NCI-H774 (cell line): ENCODE data around the gene DOCK10.

Experiments
- DNase-seq: peaks from one replicate; lab custom pipeline; 2025; lab: John Stamatoyannopoulos, UW

DOCK10 gene

DNA sequence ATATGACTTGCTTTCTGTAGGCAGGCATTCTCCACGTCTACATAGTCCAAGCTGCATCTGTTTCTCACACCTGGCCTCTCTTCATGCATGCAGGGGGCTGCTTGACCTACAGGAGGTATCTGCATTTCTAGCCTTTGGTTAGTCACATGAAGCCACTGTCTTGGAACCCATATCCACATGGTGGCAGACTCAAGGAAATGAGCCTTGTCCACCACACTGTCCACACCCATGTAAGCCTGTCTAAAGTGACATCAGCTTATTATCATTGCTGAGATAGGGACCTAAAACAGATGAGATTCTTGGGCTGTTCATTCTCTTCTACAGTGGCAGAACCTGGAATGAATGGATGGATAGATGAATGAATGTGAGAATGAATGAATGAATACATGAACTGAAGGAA is 160.4 kb downstream of the DOCK10 start:
- DNase-seq = no peak

GRCh38 chr2:224876522-224876921 is 165.7 kb downstream of the DOCK10 start:
- DNase-seq = no peak

GRCh38 chr2:224875841-224876240 is 166.4 kb downstream of the DOCK10 start:
- no peak for DNase-seq

- no peak for DNase-seq
These were observed 167.1 kb downstream of the DOCK10 start for GRCh38 chr2:224875153-224875552.

GRCh38 chr2:224871813-224872212 is 170.5 kb downstream of the DOCK10 start:
- DNase-seq = no peak

DNA sequence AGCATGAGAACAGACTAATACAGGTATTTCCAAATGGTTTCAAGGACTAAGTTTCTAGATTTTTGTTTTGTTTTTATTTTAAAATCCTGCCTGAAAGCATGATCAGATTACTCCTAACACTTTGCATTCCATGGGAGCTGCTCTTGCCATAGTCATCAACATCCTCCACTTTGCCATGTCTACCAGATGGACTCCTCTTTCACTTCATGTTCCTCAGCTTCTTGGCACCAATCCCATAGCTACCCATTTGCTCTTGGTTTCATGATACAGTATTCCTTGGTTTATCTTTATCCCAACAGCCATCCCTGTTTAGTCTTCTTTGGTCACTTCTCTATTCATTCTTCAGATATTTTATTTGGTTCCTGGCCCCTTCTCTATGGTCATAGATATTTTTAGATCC is 171.9 kb downstream of the DOCK10 start:
- DNase-seq = no peak

DNA sequence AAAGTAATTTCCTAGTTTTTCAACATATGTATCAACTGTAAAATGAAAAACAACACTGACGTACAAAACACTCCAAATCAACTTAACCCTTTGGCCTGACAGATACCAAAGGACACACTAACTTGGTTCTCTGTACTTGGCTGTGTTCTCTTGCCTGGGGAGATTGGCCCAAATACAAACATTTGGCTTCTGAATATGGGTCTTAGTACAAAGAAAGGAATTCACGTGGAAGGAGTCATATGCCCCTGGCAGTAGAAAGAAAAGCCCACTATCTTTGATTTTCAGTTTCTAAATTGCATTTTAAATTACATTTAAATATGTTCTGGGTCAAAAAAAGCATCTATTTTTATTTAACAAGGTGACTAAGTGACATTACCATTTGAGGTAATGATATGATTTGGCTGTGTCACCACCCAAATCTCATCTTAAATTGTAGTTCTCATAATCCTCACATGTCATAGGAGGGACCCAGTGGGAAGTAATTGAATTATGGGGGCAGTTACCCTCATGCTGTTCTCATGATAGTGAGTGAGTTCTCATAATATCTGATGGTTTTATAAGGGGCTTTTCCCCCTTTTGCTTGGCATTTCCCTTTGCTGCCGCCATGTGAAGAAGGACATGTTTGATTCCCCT is 172.6 kb downstream of the DOCK10 start:
- no peak for DNase-seq

DNA sequence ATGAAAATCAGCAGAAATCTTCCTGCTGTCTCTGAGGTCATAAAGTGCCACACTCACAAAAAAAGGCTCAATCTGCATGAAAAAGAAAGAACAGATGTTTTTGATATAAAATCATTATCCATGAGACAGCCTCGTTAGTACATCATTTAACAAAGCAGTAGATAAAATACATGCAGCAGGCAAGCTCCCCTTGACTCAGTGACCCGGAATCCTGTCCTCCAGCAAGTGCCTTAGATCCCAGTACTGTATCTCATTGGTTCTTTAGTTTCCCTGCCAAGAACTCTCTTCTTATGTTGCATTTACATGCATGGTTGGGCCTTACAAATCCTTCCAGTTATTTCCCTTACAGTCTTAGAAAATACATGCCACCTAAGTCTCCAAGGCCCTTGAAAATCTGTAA is 177.3 kb downstream of the DOCK10 start:
- DNase-seq = no peak

DNA sequence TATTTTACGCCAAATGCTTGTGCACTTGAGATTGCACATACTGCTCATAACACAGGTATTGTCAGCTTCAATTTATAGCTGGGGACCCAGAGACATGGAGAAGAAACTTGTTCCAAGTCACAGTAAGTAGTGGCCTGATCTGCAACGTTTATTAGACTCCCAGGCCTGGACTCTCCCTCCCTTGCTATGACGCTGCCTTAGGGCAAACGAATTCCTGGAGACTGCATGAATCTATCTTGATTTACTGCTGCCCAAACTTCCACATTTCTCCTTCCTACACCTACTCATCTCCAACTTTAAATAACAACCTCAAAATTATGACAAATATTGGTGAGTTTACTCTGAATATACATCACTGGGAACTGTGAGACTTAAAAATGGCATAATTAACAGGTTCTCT is 181.0 kb downstream of the DOCK10 start:
- DNase-seq = no peak

- DNase-seq = no peak
These were observed 181.5 kb downstream of the DOCK10 start for GRCh38 chr2:224860786-224861185.

- no peak for DNase-seq
These were observed 190.5 kb downstream of the DOCK10 start for GRCh38 chr2:224851811-224852210.

- DNase-seq = no peak
These were observed 192.2 kb downstream of the DOCK10 start for GRCh38 chr2:224850081-224850480.

GRCh38 chr2:224849264-224849663 is 193.0 kb downstream of the DOCK10 start:
- no peak for DNase-seq

DNA sequence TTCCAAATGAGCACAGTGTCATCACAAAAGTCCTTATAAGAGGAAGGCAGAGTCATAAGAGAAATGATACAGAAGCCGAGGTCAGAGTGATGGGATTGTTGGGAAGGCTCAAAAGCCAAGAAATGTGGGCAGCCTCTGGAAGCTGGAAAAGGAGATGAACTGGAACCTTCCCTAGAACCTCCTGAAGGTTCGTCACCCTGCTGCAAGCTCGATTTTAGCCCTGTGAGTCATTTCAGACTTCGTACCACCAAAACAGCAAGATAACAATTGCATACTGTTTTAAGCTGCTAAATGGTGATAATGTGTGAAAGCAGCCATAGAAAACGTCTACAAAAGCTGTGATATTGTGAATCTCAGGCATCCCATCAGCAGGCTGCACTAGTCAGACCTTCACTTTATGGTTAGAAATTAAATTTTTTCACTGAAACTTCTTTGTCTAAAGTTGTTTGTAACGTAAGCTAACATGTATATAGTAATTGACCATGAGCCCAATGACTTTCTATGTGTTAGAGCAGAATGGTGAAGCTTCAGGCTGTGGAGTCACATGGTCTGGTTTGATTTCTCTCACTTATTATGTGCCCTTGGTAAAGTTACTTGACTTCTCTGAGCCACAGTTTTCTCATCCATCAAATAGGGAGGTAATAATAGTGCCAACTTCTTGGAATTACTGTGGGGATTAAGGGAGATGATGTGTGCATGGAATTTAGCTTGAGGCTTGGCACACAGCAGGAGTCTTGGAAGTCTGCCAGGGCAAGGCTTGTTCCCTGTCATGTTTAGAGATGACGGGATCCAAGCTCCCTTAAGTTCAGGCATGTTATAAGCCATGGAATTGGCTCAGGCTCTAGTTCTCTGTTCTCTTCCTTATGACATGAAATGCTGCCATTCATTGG is 194.1 kb downstream of the DOCK10 start:
- no peak for DNase-seq

DNA sequence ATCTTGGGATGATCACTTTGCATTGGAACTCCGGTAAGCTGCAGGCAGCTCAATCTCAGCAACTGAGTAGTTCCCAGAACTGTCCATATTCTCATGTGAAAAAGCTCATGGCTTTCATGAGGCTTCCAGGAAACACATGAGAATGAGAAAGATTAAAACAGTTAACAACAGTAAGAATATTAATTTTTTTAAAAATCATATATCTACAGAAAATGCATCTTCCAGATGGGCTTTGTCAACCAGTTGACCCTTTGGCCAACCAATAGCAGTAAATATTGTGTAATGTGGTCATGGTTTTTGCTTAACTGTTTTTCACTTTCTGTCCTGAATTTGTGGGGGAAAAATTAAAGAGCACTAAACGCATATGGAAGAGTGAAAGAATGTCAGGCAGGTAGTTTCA is 194.9 kb downstream of the DOCK10 start:
- DNase-seq = no peak

GRCh38 chr2:224846686-224847085 is 195.6 kb downstream of the DOCK10 start:
- DNase-seq = no peak

GRCh38 chr2:224846161-224846560 is 196.1 kb downstream of the DOCK10 start:
- no peak for DNase-seq

- DNase-seq = no peak
These were observed 199.1 kb downstream of the DOCK10 start for GRCh38 chr2:224843141-224843540.

GRCh38 chr2:224841910-224842309 is 200.4 kb downstream of the DOCK10 start:
- no peak for DNase-seq

- DNase-seq = no peak
These were observed 203.9 kb downstream of the DOCK10 start for GRCh38 chr2:224838335-224838734.

GRCh38 chr2:224837558-224837957 is 204.7 kb downstream of the DOCK10 start:
- no peak for DNase-seq

- no peak for DNase-seq
These were observed 205.2 kb downstream of the DOCK10 start for GRCh38 chr2:224837066-224837465.

DNA sequence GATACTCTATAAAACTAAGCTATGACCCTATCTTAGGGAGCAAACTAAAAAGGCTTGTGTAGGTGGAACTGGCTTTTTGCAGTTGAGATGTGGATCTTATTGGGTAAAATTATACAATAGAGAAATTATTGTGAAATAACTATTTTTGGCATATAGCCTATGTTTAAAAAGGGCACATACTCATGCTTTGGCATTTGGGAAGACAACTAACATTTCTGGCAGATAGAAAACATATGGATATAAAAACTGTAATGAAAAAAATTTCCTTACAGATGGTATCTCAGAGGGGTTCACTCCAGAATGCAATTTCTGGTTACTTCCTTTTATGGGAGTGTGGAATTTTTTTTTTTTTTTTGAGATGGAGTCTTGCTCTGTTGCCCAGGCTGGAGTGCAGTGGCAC is 206.0 kb downstream of the DOCK10 start:
- no peak for DNase-seq

DNA sequence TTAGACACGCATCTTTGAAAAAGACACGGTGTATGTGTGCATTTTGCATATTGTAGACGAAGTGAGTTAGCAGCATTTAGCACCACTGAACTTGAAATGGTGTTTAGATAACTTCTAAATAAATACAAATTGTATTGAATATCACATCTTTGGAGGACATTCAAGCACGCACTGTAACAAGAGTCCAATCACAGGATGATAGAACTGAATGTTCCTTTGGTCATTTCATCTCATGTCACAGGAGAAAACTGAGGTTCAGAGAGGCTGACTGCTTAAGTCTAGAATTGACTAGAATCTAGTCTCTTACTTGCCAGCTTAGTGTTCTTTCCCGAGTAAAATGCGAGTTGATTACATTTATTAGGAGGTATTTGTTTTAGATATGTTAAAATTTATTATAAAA is 206.9 kb downstream of the DOCK10 start:
- no peak for DNase-seq
